HG02642 (cell line): Measurements from ENCODE around the gene TMA7B.

Experiments
- ATAC-seq: cut with Tn5 transposase; IDR thresholded peaks from one replicate; pipeline ENCODE4 v1.9.1; 2021; ENCODE audit warnings: mild to moderate bottlenecking; ENCODE audit not compliant: unreplicated experiment, poor library complexity

Gene TMA7B

GRCh38 chr22:39959640-39960447, at the start of gene TMA7B:
Gene TMA7B, plus strand, starts transcription at chr22:39960397. Its CDS starts 3,978 bp downstream, at chr22:39964375.
- no peak for ATAC-seq

GRCh38 chr22:39910876-39911613, 49.2 kb upstream of the TMA7B start:
- no peak for ATAC-seq

GRCh38 chr22:39913321-39913720, 46.9 kb upstream of the TMA7B start:
- no peak for ATAC-seq

GRCh38 chr22:39913886-39914285, 46.3 kb upstream of the TMA7B start:
- ATAC-seq, result no peak

- no peak for ATAC-seq
These were observed 45.6 kb upstream of the TMA7B start for GRCh38 chr22:39914584-39914983.

GRCh38 chr22:39915295-39915726, 44.9 kb upstream of the TMA7B start:
- ATAC-seq, result no peak

- no peak for ATAC-seq
These were observed 43.7 kb upstream of the TMA7B start for GRCh38 chr22:39916496-39916895.

- no peak for ATAC-seq
These were observed 43.0 kb upstream of the TMA7B start for GRCh38 chr22:39917197-39917643.

GRCh38 chr22:39917776-39918495, 42.3 kb upstream of the TMA7B start:
- ATAC-seq, result no peak

- ATAC-seq, result no peak
These were observed 40.0 kb upstream of the TMA7B start for GRCh38 chr22:39920134-39920743.

- no peak for ATAC-seq
These were observed 36.5 kb upstream of the TMA7B start for GRCh38 chr22:39923696-39924095.

GRCh38 chr22:39924286-39924685, 35.9 kb upstream of the TMA7B start:
- no peak for ATAC-seq

- ATAC-seq, result no peak
These were observed 34.9 kb upstream of the TMA7B start for GRCh38 chr22:39925273-39925672.

GRCh38 chr22:39925909-39926679, 34.1 kb upstream of the TMA7B start:
- ATAC-seq, result no peak

- no peak for ATAC-seq
These were observed 33.4 kb upstream of the TMA7B start for GRCh38 chr22:39926753-39927152.

GRCh38 chr22:39927544-39927943, 32.7 kb upstream of the TMA7B start:
- no peak for ATAC-seq

- no peak for ATAC-seq
These were observed 31.4 kb upstream of the TMA7B start for GRCh38 chr22:39928536-39929520.

GRCh38 chr22:39931251-39931650, 28.9 kb upstream of the TMA7B start:
- ATAC-seq, result no peak

GRCh38 chr22:39932166-39932565, 28.0 kb upstream of the TMA7B start:
- ATAC-seq, result no peak
